GM12801 (cell line): ENCODE data around the gene HIC1.

Source experiments
- CTCF ChIP-seq: IDR thresholded peaks from one replicate; pipeline ENCODE4 v1.5.1; 2011; ENCODE audit warnings: control low read depth; ENCODE audit not compliant: insufficient read length; ENCODE audit errors: extremely low read depth

The HIC1 gene

GRCh38 chr17:2044263-2044894 lies 10.5 kb upstream of the HIC1 start:
- TF ChIP-seq CTCF, result no peak

- no peak for TF ChIP-seq CTCF
Measured at GRCh38 chr17:2047590-2047989, 7.3 kb upstream of the HIC1 start.

- no peak for TF ChIP-seq CTCF
Measured at GRCh38 chr17:2048805-2049204, 6.1 kb upstream of the HIC1 start.

GRCh38 chr17:2049333-2050299 lies 5.3 kb upstream of the HIC1 start:
- TF ChIP-seq CTCF, result no peak

GRCh38 chr17:2050300-2051060 lies 4.4 kb upstream of the HIC1 start:
- TF ChIP-seq CTCF, result no peak

GRCh38 chr17:2051061-2051932 lies 3.6 kb upstream of the HIC1 start:
- no peak for TF ChIP-seq CTCF
